Middle frontal gyrus (tissue), 1 donor: ENCODE data around the gene LETM1.

Experiments
- DNase-seq: peaks from one replicate; pipeline ENCODE4 v3.0.0-alpha.2; 2015; ENCODE audit warnings: low spot score; ENCODE audit errors: extremely low spot score

LETM1 gene

GRCh38 chr4:1856071-1856942, at the start of gene LETM1:
Gene LETM1 (minus strand): TSS chr4:1856156. CDS start chr4:1855950, 206 bp downstream.
- DNase-seq, result peak; percentile 94

GRCh38 chr4:1904042-1904441, 48.1 kb upstream of the LETM1 start:
- DNase-seq, result no peak

GRCh38 chr4:1903035-1903434, 47.1 kb upstream of the LETM1 start:
- no peak for DNase-seq

- no peak for DNase-seq
Observed at GRCh38 chr4:1902243-1902642, 46.3 kb upstream of the LETM1 start.

GRCh38 chr4:1901127-1901526, 45.2 kb upstream of the LETM1 start:
- no peak for DNase-seq

- no peak for DNase-seq
Observed at GRCh38 chr4:1900624-1901023, 44.7 kb upstream of the LETM1 start.

GRCh38 chr4:1900087-1900433, 44.1 kb upstream of the LETM1 start:
- no peak for DNase-seq

- peak; percentile 39 for DNase-seq
Observed at GRCh38 chr4:1899149-1900086, 43.5 kb upstream of the LETM1 start.

- no peak for DNase-seq
Observed at GRCh38 chr4:1898681-1899080, 42.7 kb upstream of the LETM1 start.

- DNase-seq, result no peak
Observed at GRCh38 chr4:1898007-1898406, 42.1 kb upstream of the LETM1 start.

- DNase-seq, result no peak
Observed at GRCh38 chr4:1896658-1896991, 40.7 kb upstream of the LETM1 start.

- DNase-seq, result no peak
Observed at GRCh38 chr4:1895971-1896657, 40.2 kb upstream of the LETM1 start.

- DNase-seq, result no peak
Observed at GRCh38 chr4:1890979-1891570, 35.1 kb upstream of the LETM1 start.

GRCh38 chr4:1887052-1887451, 31.1 kb upstream of the LETM1 start:
- DNase-seq, result no peak

GRCh38 chr4:1885414-1885813, 29.5 kb upstream of the LETM1 start:
- no peak for DNase-seq

GRCh38 chr4:1883583-1883982, 27.6 kb upstream of the LETM1 start:
- no peak for DNase-seq

GRCh38 chr4:1882850-1883271, 26.9 kb upstream of the LETM1 start:
- no peak for DNase-seq

GRCh38 chr4:1880332-1880731, 24.4 kb upstream of the LETM1 start:
- no peak for DNase-seq

- no peak for DNase-seq
Observed at GRCh38 chr4:1879485-1879884, 23.5 kb upstream of the LETM1 start.

- DNase-seq, result no peak
Observed at GRCh38 chr4:1874201-1874600, 18.2 kb upstream of the LETM1 start.

GRCh38 chr4:1873776-1874175, 17.8 kb upstream of the LETM1 start:
- no peak for DNase-seq
